Measurements from ENCODE around the gene CDH16. TPM values are rescaled to one million over a fixed set of nuclear protein-coding genes. Genes with fewer than 3 reads are reported as not detected.

Gene CDH16
- total and polyA plus RNA-seq, 2 of the 13 experiments (the other 11 are each of a cell fraction or from before 2014, with no cell fraction given) = 2.7 to 3.9 TPM

GRCh38 chr16:66905633-66906539 is 12.8 kb downstream of the CDH16 start (continued):
- no peak for TF ChIP-seq REST (IDR thresholded peaks at IDR 0.05; ENCODE audit: borderline replicate concordance in 1 of 2, low read depth in 1 of 2, low read length in 2 of 2)
- TF ChIP-seq ZNF629 (CRISPR knock-in tag; conservative IDR thresholded peaks at IDR 0.05) = peak; percentile 65
- TF ChIP-seq TAF15 (IDR thresholded peaks at IDR 0.05; ENCODE audit: low read depth, low read length, poor library complexity, severe bottlenecking) = no peak
- no peak for TF ChIP-seq DNMT3B (CRISPR knock-in tag; conservative IDR thresholded peaks at IDR 0.05)
- TF ChIP-seq ZNF12 (CRISPR knock-in tag; IDR thresholded peaks at IDR 0.05) = peak; percentile 64
- no peak for TF ChIP-seq RBAK (CRISPR knock-in tag; IDR thresholded peaks at IDR 0.05)
- no peak for TF ChIP-seq ZNF670 (CRISPR knock-in tag; IDR thresholded peaks at IDR 0.05; ENCODE audit: borderline replicate concordance)
- TF ChIP-seq ZNF704 (CRISPR knock-in tag; IDR thresholded peaks at IDR 0.05; ENCODE audit: borderline replicate concordance) = peak; percentile 81; the same call in 1 of the 2 replicates
- TF ChIP-seq PPARG (CRISPR knock-in tag; conservative IDR thresholded peaks at IDR 0.05) = peak; percentile 80
- TF ChIP-seq ZNF276 (CRISPR knock-in tag; IDR thresholded peaks at IDR 0.05; ENCODE audit: low read depth) = no peak
- no peak for TF ChIP-seq MAFF (IDR thresholded peaks at IDR 0.05; ENCODE audit: low read depth, low read length)
- TF ChIP-seq ZNF567 (CRISPR knock-in tag; IDR thresholded peaks at IDR 0.05; ENCODE audit: borderline replicate concordance) = no peak; the same call in 1 of the 2 replicates
- TF ChIP-seq ISL2 (CRISPR knock-in tag; IDR thresholded peaks at IDR 0.05) = peak; percentile 78; the same call in 1 of the 2 replicates
- no peak; the same call in 1 of the 2 replicates for TF ChIP-seq POGK (CRISPR knock-in tag; conservative IDR thresholded peaks at IDR 0.05)
- 0 out of 2 replicates have a peak, but pooled peaks have one; percentile 65 for TF ChIP-seq ZNF800 (CRISPR knock-in tag; IDR thresholded peaks at IDR 0.05)

Measured in HepG2 (cell line).